Transverse colon (tissue), 4 donors: ENCODE measurements around the gene AKR1B1. TPM values are rescaled to one million over a fixed set of nuclear protein-coding genes. Genes with fewer than 3 reads are reported as not detected.

Experiments
- DNase-seq: peaks from one replicate; pipeline ENCODE4 v3.0.0-alpha.2; 2019
- H3K27ac ChIP-seq, 4 donors: fragments of 200-600 bp; sonication (generic); 2 replicates each; pipeline ENCODE4 v1.5.1; 2016 to 2018; ENCODE audit warnings: inconsistent platforms in 4 of 4
- H3K27me3 ChIP-seq: fragments of 200-600 bp; sonication (generic); 2 replicates; pipeline ENCODE4 v1.5.1; 2017; ENCODE audit warnings: inconsistent platforms
- H3K36me3 ChIP-seq, 4 donors: fragments of 200-600 bp; sonication (generic); 2 replicates each; pipeline ENCODE4 v1.5.1; 2017 to 2019; ENCODE audit warnings: inconsistent platforms in 4 of 4
- H3K4me1 ChIP-seq, 4 donors: fragments of 200-600 bp; sonication (generic); 2 replicates each; pipeline ENCODE4 v1.5.1; 2017 to 2020; ENCODE audit warnings: inconsistent platforms in 4 of 4
- H3K4me3 ChIP-seq, 4 donors: fragments of 200-600 bp; sonication (generic); 1 replicate in 1 of 4; 2 replicates in 3 of 4; pipeline versions ENCODE4 v1.5.1 to v1.6.1; 2017 to 2019; ENCODE audit warnings: inconsistent platforms in 4 of 4
- H3K9me3 ChIP-seq, 2 donors: fragments of 200-600 bp; sonication (generic); 2 replicates each; pipeline ENCODE4 v1.5.1; 2017 to 2019; ENCODE audit warnings: inconsistent platforms in 2 of 2
- EP300 ChIP-seq: sonication (generic); formaldehyde crosslinking; IDR thresholded peaks from one replicate; pipeline ENCODE4 v1.6.1; 2017; ENCODE audit warnings: antibody characterized with exemption, low read depth
- POLR2A ChIP-seq: fragments of 450-650 bp; IDR thresholded peaks from one replicate; pipeline ENCODE4 v1.6.1; 2016; ENCODE audit warnings: antibody characterized with exemption, mild to moderate bottlenecking, moderate library complexity
- POLR2AphosphoS5 ChIP-seq, 3 donors: sonication (generic); formaldehyde crosslinking; IDR thresholded peaks; one replicate each; pipeline ENCODE4 v1.6.1; 2016; ENCODE audit warnings: antibody characterized with exemption in 3 of 3
- WGBS, 2 donors: methylation state at CpG; one replicate each; pipeline ENCODE4 v1.1.5; 2018; ENCODE audit warnings: low coverage in 1 of 2; 5-methylcytosine and 5-hydroxymethylcytosine counted together
- in situ Hi-C, 4 donors: fragments of 200-750 bp; cut with MboI; loops; one replicate each; pipeline versions ENCODE4 v1.15.0 to v1.15.1; 2017; ENCODE audit warnings: low sequenced_read_pairs in 3 of 4, low pct_ligation_motif_present in 1 of 4, low pct_unique_long_range_greater_than_20kb in 1 of 4
- intact Hi-C: fragments of 100-400 bp; cut with DNase I; formaldehyde crosslinking; loops from one replicate; pipeline ENCODE4 v1.15.1; 2023; ENCODE audit warnings: low total_unique reads
- total RNA-seq, 4 donors: library from RNA; depleted of rRNA; stranded (reverse); fragments of >200 nt; gene quantifications; one replicate each; pipeline ENCODE4 v1.1.0, GENCODE V29; 2016
- TF ChIP-seq, protein P1 (sequence below), 5 experiments: fragments of 200-600 bp in 3 of 5; fragments of 450-650 bp in 2 of 5; sonication (generic) in 3 of 5; IDR thresholded peaks; 1 replicate in 2 of 5; 2 replicates in 3 of 5; pipeline ENCODE4 v1.5.1; 2016 to 2017; ENCODE audit warnings: antibody characterized with exemption in 5 of 5, inconsistent platforms in 3 of 5, mild to moderate bottlenecking in 2 of 5, moderate library complexity in 1 of 5

AKR1B1 gene
- total RNA-seq, 4 donors from 2014 or later: 6.4 to 37.2 (median 19.4) TPM

DNA sequence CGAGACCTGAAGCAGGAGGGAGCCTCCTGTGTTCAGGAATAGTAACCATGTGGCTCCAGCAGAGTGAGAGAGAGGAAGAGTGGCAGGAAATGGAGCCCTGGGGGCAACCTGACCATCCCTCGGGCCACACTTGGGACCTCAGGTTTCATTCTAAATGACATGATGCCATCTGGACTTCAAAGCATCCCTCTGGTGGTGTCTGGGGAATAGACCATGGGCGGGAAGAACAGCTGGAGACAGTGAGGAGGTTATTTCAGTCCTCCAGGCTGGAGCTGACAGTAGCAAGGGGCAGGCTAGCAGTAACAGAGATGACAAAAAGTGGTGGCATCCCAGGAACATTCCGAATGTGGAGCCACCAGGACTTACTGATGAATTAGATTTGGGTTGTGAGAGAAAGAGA is 44.8 kb downstream of the AKR1B1 start:
- in situ Hi-C loops: no loop called here
- H3K4me3 ChIP-seq: no peak overlapping the region
- TF ChIP-seq EP300 (no peak), POLR2A (no peak), POLR2AphosphoS5 (IDR thresholded peaks at IDR 0.05) (no peak)
- TF ChIP-seq, protein P1, sequence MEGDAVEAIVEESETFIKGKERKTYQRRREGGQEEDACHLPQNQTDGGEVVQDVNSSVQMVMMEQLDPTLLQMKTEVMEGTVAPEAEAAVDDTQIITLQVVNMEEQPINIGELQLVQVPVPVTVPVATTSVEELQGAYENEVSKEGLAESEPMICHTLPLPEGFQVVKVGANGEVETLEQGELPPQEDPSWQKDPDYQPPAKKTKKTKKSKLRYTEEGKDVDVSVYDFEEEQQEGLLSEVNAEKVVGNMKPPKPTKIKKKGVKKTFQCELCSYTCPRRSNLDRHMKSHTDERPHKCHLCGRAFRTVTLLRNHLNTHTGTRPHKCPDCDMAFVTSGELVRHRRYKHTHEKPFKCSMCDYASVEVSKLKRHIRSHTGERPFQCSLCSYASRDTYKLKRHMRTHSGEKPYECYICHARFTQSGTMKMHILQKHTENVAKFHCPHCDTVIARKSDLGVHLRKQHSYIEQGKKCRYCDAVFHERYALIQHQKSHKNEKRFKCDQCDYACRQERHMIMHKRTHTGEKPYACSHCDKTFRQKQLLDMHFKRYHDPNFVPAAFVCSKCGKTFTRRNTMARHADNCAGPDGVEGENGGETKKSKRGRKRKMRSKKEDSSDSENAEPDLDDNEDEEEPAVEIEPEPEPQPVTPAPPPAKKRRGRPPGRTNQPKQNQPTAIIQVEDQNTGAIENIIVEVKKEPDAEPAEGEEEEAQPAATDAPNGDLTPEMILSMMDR (IDR thresholded peaks at IDR 0.05): no peak
- intact Hi-C loops: no loop called here
- H3K36me3 ChIP-seq: no peaks in the 10 kb centered on the region
- H3K9me3 ChIP-seq: no peaks in the 10 kb centered on the region
- no peaks in the 10 kb centered on the region for H3K27me3 ChIP-seq
- H3K4me1 ChIP-seq: no peaks in the 10 kb centered on the region
- WGBS, 2 donors: 65% methylated on average over 4 of the region's 4 CpGs; no CpG with 5 or more reads in 1 of the 2 donors
- H3K27ac ChIP-seq: no peak overlapping the region
- no peak for DNase-seq

DNA sequence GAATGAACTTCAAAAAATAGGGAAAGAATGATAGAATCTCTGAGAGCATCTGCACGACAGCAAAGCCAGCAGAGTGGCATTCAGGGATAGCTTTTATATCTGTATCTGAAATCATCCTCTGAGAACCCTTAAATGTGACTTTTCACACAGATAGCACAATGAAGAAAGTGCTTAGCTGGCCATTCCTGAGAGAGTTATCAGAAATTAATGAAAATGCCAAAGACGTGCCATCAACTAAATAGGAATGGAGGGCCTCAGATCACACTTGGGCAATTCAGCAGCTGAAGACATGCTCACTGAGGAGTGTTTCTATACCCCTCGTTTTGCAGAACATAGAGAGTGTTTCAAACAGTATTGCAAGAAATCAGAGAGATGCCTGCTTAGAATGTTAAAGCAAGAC is 51.6 kb downstream of the AKR1B1 start:
- H3K27ac ChIP-seq: no peak overlapping the region
- H3K4me1 ChIP-seq: no peaks in the 10 kb centered on the region
- in situ Hi-C loops: no loop called here
- H3K4me3 ChIP-seq: no peak overlapping the region
- H3K9me3 ChIP-seq: no peaks in the 10 kb centered on the region
- WGBS, 2 donors: 69 to 73% methylated on average over 2 to 3 of the region's 3 CpGs
- DNase-seq: no peak
- no peaks in the 10 kb centered on the region for H3K27me3 ChIP-seq
- H3K36me3 ChIP-seq: no peaks in the 10 kb centered on the region
- TF ChIP-seq, protein P1 (IDR thresholded peaks at IDR 0.05): no peak
- TF ChIP-seq EP300: no peak
- no peak for TF ChIP-seq POLR2AphosphoS5 (IDR thresholded peaks at IDR 0.05)
- TF ChIP-seq POLR2A: no peak
- intact Hi-C loops: no loop called here

DNA sequence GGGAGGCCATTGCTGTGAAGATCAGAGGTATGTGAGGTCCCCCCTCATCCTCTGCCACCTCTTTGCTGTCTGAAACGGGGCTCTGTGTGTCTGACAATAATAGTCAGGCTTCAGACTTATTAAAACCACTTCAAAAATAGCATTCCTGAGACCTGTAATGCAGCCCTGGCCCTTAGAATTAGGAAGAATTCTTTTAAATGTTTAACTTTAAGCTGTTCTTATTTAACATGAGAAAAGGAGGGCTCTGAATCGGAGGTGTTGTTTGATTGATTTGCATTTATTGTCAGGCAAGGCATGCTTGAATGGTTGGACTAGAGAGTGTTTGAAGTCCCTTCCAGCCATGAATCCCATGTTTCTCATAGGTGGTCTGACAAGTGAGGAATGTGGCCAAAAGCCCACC is 52.5 kb downstream of the AKR1B1 start:
- no peaks in the 10 kb centered on the region for H3K27me3 ChIP-seq
- 60 to 67% methylated on average over 2 of the region's 2 CpGs for WGBS, 2 donors
- TF ChIP-seq, protein P1 (IDR thresholded peaks at IDR 0.05): no peak
- TF ChIP-seq POLR2A: no peak
- no peak overlapping the region for H3K4me3 ChIP-seq
- no peak overlapping the region for H3K27ac ChIP-seq
- DNase-seq: no peak
- in situ Hi-C loops: no loop called here
- intact Hi-C loops: no loop called here
- H3K36me3 ChIP-seq: no peaks in the 10 kb centered on the region
- H3K4me1 ChIP-seq: no peaks in the 10 kb centered on the region
- no peaks in the 10 kb centered on the region for H3K9me3 ChIP-seq

DNA sequence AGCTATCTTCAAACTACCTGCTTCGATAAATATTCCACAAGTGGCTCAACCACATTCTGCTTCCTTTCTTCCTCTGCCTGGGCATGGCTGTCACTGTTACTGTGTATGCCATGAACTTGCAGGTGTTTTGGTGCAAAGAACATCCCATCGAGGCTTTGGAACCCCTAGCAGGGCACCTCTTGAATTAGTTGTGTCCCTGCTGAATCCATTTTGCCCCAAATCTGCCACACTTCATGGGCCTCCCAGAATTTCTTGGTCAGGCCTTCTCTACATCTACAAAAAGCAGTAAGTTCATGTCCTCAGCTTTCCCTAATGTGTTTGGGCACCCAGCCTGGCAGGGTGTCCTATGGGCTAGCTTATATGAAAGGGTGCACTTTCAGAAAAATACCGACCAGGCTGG is 53.6 kb downstream of the AKR1B1 start:
- in situ Hi-C loops (no loop called here), intact Hi-C loops (no loop called here)
- Histone ChIP-seq H3K4me3 (no peak overlapping the region), H3K27ac (no peak overlapping the region), H3K36me3 (no peaks in the 10 kb centered on the region), H3K27me3 (no peaks in the 10 kb centered on the region), H3K9me3 (no peaks in the 10 kb centered on the region), H3K4me1 (no peaks in the 10 kb centered on the region)
- 79 to 90% methylated on average over 2 to 3 of the region's 3 CpGs for WGBS, 2 donors
- no peak for TF ChIP-seq POLR2AphosphoS5 (IDR thresholded peaks at IDR 0.05)
- no peak for TF ChIP-seq EP300
- TF ChIP-seq POLR2A: no peak
- TF ChIP-seq, protein P1 (IDR thresholded peaks at IDR 0.05): no peak
- no peak for DNase-seq
